ENCODE data around the gene RAP1GAP. TPM values are rescaled to one million over a fixed set of nuclear protein-coding genes. Genes with fewer than 3 reads are reported as not detected.

RAP1GAP gene
- total RNA-seq, 6 experiments from 2014 or later, result 0.07 to 0.19 TPM; not detected in 4

- DNase-seq, result no peak
- Mint-ChIP-seq H3K4me1 (ENCODE audit: low read depth) (peaks cover 19% of the 10 kb centered on the region), H3K4me3 (no peak overlapping the region), H3K27ac (no peak overlapping the region), H3K36me3 (ENCODE audit: low read depth) (no peaks in the 10 kb centered on the region), H3K9me3 (no peaks in the 10 kb centered on the region), H3K27me3 (ENCODE audit: insufficient read depth) (peaks cover 8% of the 10 kb centered on the region)
- TF ChIP-seq, protein P1, sequence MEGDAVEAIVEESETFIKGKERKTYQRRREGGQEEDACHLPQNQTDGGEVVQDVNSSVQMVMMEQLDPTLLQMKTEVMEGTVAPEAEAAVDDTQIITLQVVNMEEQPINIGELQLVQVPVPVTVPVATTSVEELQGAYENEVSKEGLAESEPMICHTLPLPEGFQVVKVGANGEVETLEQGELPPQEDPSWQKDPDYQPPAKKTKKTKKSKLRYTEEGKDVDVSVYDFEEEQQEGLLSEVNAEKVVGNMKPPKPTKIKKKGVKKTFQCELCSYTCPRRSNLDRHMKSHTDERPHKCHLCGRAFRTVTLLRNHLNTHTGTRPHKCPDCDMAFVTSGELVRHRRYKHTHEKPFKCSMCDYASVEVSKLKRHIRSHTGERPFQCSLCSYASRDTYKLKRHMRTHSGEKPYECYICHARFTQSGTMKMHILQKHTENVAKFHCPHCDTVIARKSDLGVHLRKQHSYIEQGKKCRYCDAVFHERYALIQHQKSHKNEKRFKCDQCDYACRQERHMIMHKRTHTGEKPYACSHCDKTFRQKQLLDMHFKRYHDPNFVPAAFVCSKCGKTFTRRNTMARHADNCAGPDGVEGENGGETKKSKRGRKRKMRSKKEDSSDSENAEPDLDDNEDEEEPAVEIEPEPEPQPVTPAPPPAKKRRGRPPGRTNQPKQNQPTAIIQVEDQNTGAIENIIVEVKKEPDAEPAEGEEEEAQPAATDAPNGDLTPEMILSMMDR (IDR thresholded peaks at IDR 0.05), result no peak
Measured at GRCh38 chr1:21572735-21573277, 96.4 kb downstream of the RAP1GAP start.

- peaks cover 25% of the 10 kb centered on the region for H3K4me1 Mint-ChIP-seq (ENCODE audit: low read depth)
- no peaks in the 10 kb centered on the region for H3K9me3 Mint-ChIP-seq
- H3K4me3 Mint-ChIP-seq, result no peak overlapping the region
- H3K36me3 Mint-ChIP-seq (ENCODE audit: low read depth), result no peaks in the 10 kb centered on the region
- H3K27ac Mint-ChIP-seq, result no peak overlapping the region
- DNase-seq, result no peak
- H3K27me3 Mint-ChIP-seq (ENCODE audit: insufficient read depth), result peaks cover 7% of the 10 kb centered on the region
- TF ChIP-seq, protein P1 (IDR thresholded peaks at IDR 0.05), result no peak
Measured at GRCh38 chr1:21572221-21572620, 96.9 kb downstream of the RAP1GAP start.

- TF ChIP-seq, protein P1 (IDR thresholded peaks at IDR 0.05), result no peak
Measured at GRCh38 chr1:21570885-21571284, 98.3 kb downstream of the RAP1GAP start.

GRCh38 chr1:21570528-21570875 is 98.7 kb downstream of the RAP1GAP start:
- Mint-ChIP-seq H3K27me3 (ENCODE audit: insufficient read depth) (peaks cover 8% of the 10 kb centered on the region), H3K4me3 (no peak overlapping the region), H3K27ac (no peak overlapping the region), H3K36me3 (ENCODE audit: low read depth) (no peaks in the 10 kb centered on the region), H3K4me1 (ENCODE audit: low read depth) (peaks cover 27% of the 10 kb centered on the region), H3K9me3 (no peaks in the 10 kb centered on the region)
- no peak for DNase-seq
- TF ChIP-seq, protein P1 (IDR thresholded peaks at IDR 0.05), result no peak

More at GRCh38 chr1:21570885-21571284, 98.3 kb downstream of the RAP1GAP start:
- Mint-ChIP-seq H3K4me1 (ENCODE audit: low read depth) (peaks cover 27% of the 10 kb centered on the region), H3K9me3 (no peaks in the 10 kb centered on the region), H3K4me3 (no peak overlapping the region), H3K27me3 (ENCODE audit: insufficient read depth) (peaks cover 8% of the 10 kb centered on the region), H3K27ac (no peak overlapping the region), H3K36me3 (ENCODE audit: low read depth) (no peaks in the 10 kb centered on the region)
- no peak for DNase-seq

DNA sequence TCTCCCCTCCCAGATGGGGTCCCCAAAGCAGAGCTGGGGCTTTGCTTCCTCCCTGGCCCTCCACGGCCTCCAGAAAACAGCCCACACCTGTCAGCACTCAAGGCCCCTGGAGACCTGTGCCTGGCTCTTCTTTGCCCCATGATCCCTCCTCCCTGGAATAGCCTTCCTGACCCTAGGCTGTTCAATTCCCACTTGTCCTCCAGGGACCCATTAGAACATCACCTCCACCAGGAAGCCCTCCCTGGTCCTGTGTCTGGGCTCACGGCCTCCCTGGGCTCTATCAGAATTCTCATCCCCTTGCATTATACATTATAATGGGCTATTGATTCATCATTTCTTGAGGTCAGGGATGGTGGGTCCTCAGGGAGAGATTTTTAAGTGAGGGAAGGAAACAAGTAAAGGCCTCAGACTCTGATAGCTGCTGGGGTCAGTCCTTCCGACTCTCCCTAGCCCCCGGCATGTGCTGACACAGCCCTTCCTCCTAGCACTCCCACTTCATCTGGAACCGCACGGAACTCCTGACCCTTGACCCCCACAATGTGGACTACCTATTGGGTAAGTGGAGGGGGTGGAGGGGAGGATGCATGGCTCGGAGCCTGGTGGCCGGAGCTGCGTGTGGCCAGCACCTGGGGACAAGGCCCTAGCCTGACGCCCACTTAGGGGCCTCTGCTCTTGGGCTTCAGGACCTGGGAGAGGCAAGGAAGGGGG is 99.2 kb downstream of the RAP1GAP start:
- Mint-ChIP-seq H3K36me3 (ENCODE audit: low read depth) (no peaks in the 10 kb centered on the region), H3K4me3 (no peak overlapping the region), H3K4me1 (ENCODE audit: low read depth) (peaks cover 29% of the 10 kb centered on the region), H3K27me3 (ENCODE audit: insufficient read depth) (peaks cover 9% of the 10 kb centered on the region), H3K27ac (no peak overlapping the region), H3K9me3 (no peaks in the 10 kb centered on the region)
- DNase-seq, result no peak
- TF ChIP-seq, protein P1 (IDR thresholded peaks at IDR 0.05), result no peak
